HepG2 (cell line): Measurements from ENCODE around the gene EFNA2. TPM values are rescaled to one million over a fixed set of nuclear protein-coding genes. Genes with fewer than 3 reads are reported as not detected.

Experiments used
- ATM ChIP-seq: fragments of 450-650 bp; IDR thresholded peaks from 2 replicates; pipeline ENCODE4 v1.7.1; 2017; ENCODE audit warnings: mild to moderate bottlenecking, borderline replicate concordance
- CSRNP2 ChIP-seq: sonication (generic); formaldehyde crosslinking; conservative IDR thresholded peaks from 2 replicates; pipeline ENCODE4 v1.8.0; 2022; ENCODE audit warnings: low read depth, missing genetic modification reagents
- ETV6 ChIP-seq: sonication (generic); formaldehyde crosslinking; conservative IDR thresholded peaks from 2 replicates; pipeline ENCODE4 v1.4.0; 2020; ENCODE audit warnings: missing genetic modification reagents
- GATAD2A ChIP-seq: IDR thresholded peaks from 2 replicates; pipeline ENCODE4 v1.6.1; 2016
- KLF13 ChIP-seq: sonication (generic); formaldehyde crosslinking; IDR thresholded peaks from 2 replicates; pipeline ENCODE4 v1.4.0; 2020; ENCODE audit warnings: mild to moderate bottlenecking, missing genetic modification reagents
- KLF9 ChIP-seq: IDR thresholded peaks from 2 replicates; pipeline ENCODE4 v1.6.1; 2016; ENCODE audit warnings: low read depth
- MAZ ChIP-seq, 2 experiments: sonication (generic) in 1 of 2; formaldehyde crosslinking in 1 of 2; IDR thresholded peaks; 2 replicates each; pipeline versions ENCODE4 v1.5.0 to v1.6.1; 2012 to 2020; ENCODE audit warnings: low read depth in 2 of 2, mild to moderate bottlenecking in 2 of 2, borderline replicate concordance in 1 of 2, improper control_type of control experiment in 1 of 2, low read length in 1 of 2, missing genetic modification reagents in 1 of 2, moderate library complexity in 1 of 2
- MBD4 ChIP-seq: IDR thresholded peaks from 2 replicates; pipeline ENCODE4 v1.6.1; 2012; ENCODE audit warnings: low read length, inconsistent platforms, borderline replicate concordance
- ONECUT2 ChIP-seq: sonication (generic); formaldehyde crosslinking; IDR thresholded peaks from 2 replicates; pipeline ENCODE4 v1.4.0; 2020; ENCODE audit warnings: missing genetic modification reagents
- RARA ChIP-seq: IDR thresholded peaks from 2 replicates; pipeline ENCODE4 v1.6.1; 2016; ENCODE audit warnings: missing genetic modification reagents, missing compliant biosample characterization
- RARG ChIP-seq: sonication (generic); formaldehyde crosslinking; IDR thresholded peaks from 2 replicates; pipeline ENCODE4 v1.4.0; 2020; ENCODE audit warnings: low read depth, mild to moderate bottlenecking, missing genetic modification reagents
- SMC3 ChIP-seq: IDR thresholded peaks from 2 replicates; pipeline ENCODE4 v1.6.1; 2011; ENCODE audit warnings: low read length, improper control_type of control experiment
- SP2 ChIP-seq: sonication (generic); formaldehyde crosslinking; IDR thresholded peaks from 2 replicates; pipeline ENCODE4 v1.5.1; 2020; ENCODE audit warnings: mild to moderate bottlenecking, missing genetic modification reagents
- THAP11 ChIP-seq: IDR thresholded peaks from 2 replicates; pipeline ENCODE4 v1.6.1; 2016; ENCODE audit warnings: missing biosample characterization, missing genetic modification reagents
- ZBTB25 ChIP-seq: IDR thresholded peaks from 2 replicates; pipeline ENCODE4 v1.6.1; 2018; ENCODE audit warnings: missing genetic modification reagents
- ZFX ChIP-seq: sonication (generic); formaldehyde crosslinking; IDR thresholded peaks from 2 replicates; pipeline ENCODE4 v1.4.0; 2020; ENCODE audit warnings: mild to moderate bottlenecking, low read depth, missing genetic modification reagents, moderate library complexity
- ZKSCAN8 ChIP-seq: IDR thresholded peaks from 2 replicates; pipeline ENCODE4 v1.6.1; 2016; ENCODE audit warnings: borderline replicate concordance, missing genetic modification reagents, missing compliant biosample characterization
- ZNF225 ChIP-seq: sonication (generic); formaldehyde crosslinking; IDR thresholded peaks from 2 replicates; pipeline ENCODE4 v1.4.0; 2020; ENCODE audit warnings: mild to moderate bottlenecking, missing genetic modification reagents
- ZNF282 ChIP-seq: fragments of 450-650 bp; IDR thresholded peaks from 2 replicates; pipeline ENCODE4 v1.6.1; 2018; ENCODE audit not compliant: partially characterized antibody
- ZNF562 ChIP-seq: sonication (generic); formaldehyde crosslinking; IDR thresholded peaks from 2 replicates; pipeline ENCODE4 v1.8.0; 2022; ENCODE audit warnings: missing genetic modification reagents, borderline replicate concordance
- ZNF597 ChIP-seq: sonication (generic); formaldehyde crosslinking; IDR thresholded peaks from 2 replicates; pipeline ENCODE4 v1.5.0; 2020; ENCODE audit warnings: missing genetic modification reagents
- ZNF670 ChIP-seq: sonication (generic); formaldehyde crosslinking; IDR thresholded peaks from 2 replicates; pipeline ENCODE4 v1.8.0; 2022; ENCODE audit warnings: mild to moderate bottlenecking, missing genetic modification reagents, borderline replicate concordance
- ZNF709 ChIP-seq: sonication (generic); formaldehyde crosslinking; IDR thresholded peaks from 2 replicates; pipeline ENCODE4 v1.5.0; 2020; ENCODE audit warnings: mild to moderate bottlenecking, missing genetic modification reagents
- ZNF740 ChIP-seq: sonication (generic); formaldehyde crosslinking; IDR thresholded peaks from 2 replicates; pipeline ENCODE4 v1.4.0; 2020; ENCODE audit warnings: missing genetic modification reagents
- ZNF747 ChIP-seq: sonication (generic); formaldehyde crosslinking; IDR thresholded peaks from 2 replicates; pipeline ENCODE4 v1.8.1; 2023; ENCODE audit warnings: missing genetic modification reagents, mild to moderate bottlenecking, borderline replicate concordance
- ZNF777 ChIP-seq: sonication (generic); formaldehyde crosslinking; IDR thresholded peaks from 2 replicates; pipeline ENCODE4 v1.4.0; 2020; ENCODE audit warnings: missing genetic modification reagents
- ZSCAN25 ChIP-seq: sonication (generic); formaldehyde crosslinking; IDR thresholded peaks from 2 replicates; pipeline ENCODE4 v1.8.0; 2022; ENCODE audit warnings: mild to moderate bottlenecking, missing genetic modification reagents
- polyA plus RNA-seq, 8 experiments: library from polyadenylated mRNA; depleted of rRNA in 3 of 8; stranded (reverse) in 7 of 8; unstranded in 1 of 8; fragments of >200 nt; fragmentation: Illumina TruSeq in 4 of 8; extraction: Trizol in 4 of 8; gene quantifications; 2 replicates each; pipeline versions ENCODE4 v1.2.1 to v1.2.3, GENCODE V29; 2011 to 2016; ENCODE audit warnings: low read depth in 4 of 8, missing spikeins in 1 of 8, mixed read lengths in 1 of 8; ENCODE audit not compliant: insufficient read depth in 1 of 8
- total RNA-seq, 5 experiments: library from RNA; depleted of rRNA; stranded (reverse); fragments of >200 nt; fragmentation: Illumina TruSeq; extraction: Trizol; gene quantifications; 2 replicates each; pipeline ENCODE4 v1.2.3, GENCODE V29; 2016; ENCODE audit warnings: low read depth in 1 of 5

Gene EFNA2
- total and polyA plus RNA-seq, 2 of the 13 experiments (the other 11 are each of a cell fraction or from before 2014, with no cell fraction given) = 6.0 to 9.9 TPM

- TF ChIP-seq CSRNP2 (CRISPR knock-in tag) (no peak), ZNF562 (no peak), SP2 (CRISPR knock-in tag) (no peak), ZNF740 (CRISPR knock-in tag) (peak; percentile 82; the same call in 1 of the 2 replicates), ETV6 (CRISPR knock-in tag) (0 out of 2 replicates have a peak, but pooled peaks have one; percentile 54), ZBTB25 (CRISPR knock-in tag) (peak; percentile 83; the same call in 1 of the 2 replicates), GATAD2A (CRISPR knock-in tag) (peak; percentile 93), ZKSCAN8 (no peak), ZNF597 (CRISPR knock-in tag) (no peak), KLF9 (no peak), ZFX (CRISPR knock-in tag) (peak; percentile 86), KLF13 (CRISPR knock-in tag) (no peak), THAP11 (CRISPR knock-in tag) (peak; percentile 82), RARA (peak; percentile 91), ZNF225 (CRISPR knock-in tag) (no peak; the same call in 1 of the 2 replicates), ZNF670 (CRISPR knock-in tag) (peak; percentile 53), ZNF282 (no peak), SMC3 (no peak), ATM (no peak), ZNF747 (CRISPR knock-in tag) (peak; percentile 86; the same call in 1 of the 2 replicates), ZNF777 (0 out of 2 replicates have a peak, but pooled peaks have one; percentile 30), MAZ (IDR thresholded peaks at IDR 0.05; ENCODE audit: borderline replicate concordance, low read depth, low read length) (peak; percentile 61; the same call in 1 of the 2 replicates), MAZ (CRISPR knock-in tag; IDR thresholded peaks at IDR 0.05; ENCODE audit: low read depth) (peak; percentile 77; the same call in 1 of the 2 replicates), ONECUT2 (CRISPR knock-in tag) (no peak), ZSCAN25 (no peak), RARG (CRISPR knock-in tag) (no peak), MBD4 (no peak), ZNF709 (CRISPR knock-in tag) (no peak; the same call in 1 of the 2 replicates)
Observed at GRCh38 chr19:1290703-1291651, 5.3 kb downstream of the EFNA2 start (continued).
